K562 (cell line): ENCODE measurements around the gene ARHGAP26. TPM values are rescaled to one million over a fixed set of nuclear protein-coding genes. Genes with fewer than 3 reads are reported as not detected.

Source experiments
- KLF16 ChIP-seq: IDR thresholded peaks from 2 replicates; pipeline ENCODE4 v1.6.1; 2016; ENCODE audit warnings: antibody characterized with exemption
- SMAD3 ChIP-seq: fragments of 450-650 bp; formaldehyde crosslinking; conservative IDR thresholded peaks from 2 replicates; pipeline ENCODE4 v1.4.0; 2020; ENCODE audit warnings: mild to moderate bottlenecking
- ZNF165 ChIP-seq: fragments of 250-450 bp; sonication (Bioruptor Pico); IDR thresholded peaks from 2 replicates; pipeline ENCODE4 v1.4.0; 2020; ENCODE audit warnings: borderline replicate concordance
- ZNF197 ChIP-seq: fragments of 200-800 bp; sonication (Bioruptor generic); IDR thresholded peaks from 2 replicates; pipeline ENCODE4 v1.6.1; 2016; ENCODE audit warnings: low read depth, missing genetic modification characterization, missing compliant biosample characterization
- polyA plus RNA-seq, 8 experiments: library from polyadenylated mRNA; depleted of rRNA in 4 of 8; stranded (reverse) in 5 of 8; unstranded in 3 of 8; fragments of >200 nt; fragmentation: Nextera tagmentation in 2 of 8; fragmentation: Illumina TruSeq in 1 of 8; extraction: Ambion mirVana in 2 of 8; extraction: Trizol in 1 of 8; gene quantifications; 2 replicates each; pipeline versions ENCODE4 v1.2.1 to v1.2.3, GENCODE V29; 2011 to 2014; ENCODE audit warnings: inconsistent platforms in 1 of 8, missing spikeins in 1 of 8
- total RNA-seq, 7 experiments: library from RNA; depleted of rRNA in 6 of 7; stranded (reverse); fragments of >200 nt in 6 of 7; fragmentation: Illumina TruSeq in 2 of 7; extraction: Trizol in 2 of 7; gene quantifications; 2 replicates each; pipeline versions ENCODE4 v1.2.1 to v1.2.3, GENCODE V29; 2011 to 2021; ENCODE audit warnings: low replicate concordance in 1 of 7
- TF ChIP-seq, protein P1 (sequence below): fragments of 450-650 bp; IDR thresholded peaks from 2 replicates; pipeline ENCODE4 v1.6.1; 2016; ENCODE audit warnings: mild to moderate bottlenecking, moderate library complexity

The ARHGAP26 gene
- total and polyA plus RNA-seq, 9 of the 15 experiments (the other 6 are each of a cell fraction or from before 2014, with no cell fraction given), result 0.13 to 1.1 (median 0.55) TPM

DNA sequence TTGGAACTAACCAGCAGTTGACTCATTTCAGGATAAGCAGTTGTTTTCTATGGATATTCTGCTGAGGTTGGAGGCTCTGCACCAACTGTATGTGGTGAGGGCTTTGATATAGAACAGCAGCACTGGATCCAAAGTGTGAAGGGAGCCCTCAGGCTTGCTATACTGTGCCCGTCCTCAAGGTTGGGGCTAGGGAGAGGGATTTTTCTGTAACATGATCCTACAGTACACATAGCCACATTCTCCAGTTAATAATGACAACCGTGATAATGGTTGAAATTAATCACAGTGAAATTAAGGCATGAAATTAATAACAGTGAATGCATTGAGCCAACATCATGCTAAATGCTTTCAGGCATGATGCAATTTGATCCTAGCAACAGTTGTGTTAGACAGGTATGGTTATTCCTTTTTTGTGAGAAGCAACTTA, 36.7 kb downstream of the ARHGAP26 start (continued):
- TF ChIP-seq, protein P1, sequence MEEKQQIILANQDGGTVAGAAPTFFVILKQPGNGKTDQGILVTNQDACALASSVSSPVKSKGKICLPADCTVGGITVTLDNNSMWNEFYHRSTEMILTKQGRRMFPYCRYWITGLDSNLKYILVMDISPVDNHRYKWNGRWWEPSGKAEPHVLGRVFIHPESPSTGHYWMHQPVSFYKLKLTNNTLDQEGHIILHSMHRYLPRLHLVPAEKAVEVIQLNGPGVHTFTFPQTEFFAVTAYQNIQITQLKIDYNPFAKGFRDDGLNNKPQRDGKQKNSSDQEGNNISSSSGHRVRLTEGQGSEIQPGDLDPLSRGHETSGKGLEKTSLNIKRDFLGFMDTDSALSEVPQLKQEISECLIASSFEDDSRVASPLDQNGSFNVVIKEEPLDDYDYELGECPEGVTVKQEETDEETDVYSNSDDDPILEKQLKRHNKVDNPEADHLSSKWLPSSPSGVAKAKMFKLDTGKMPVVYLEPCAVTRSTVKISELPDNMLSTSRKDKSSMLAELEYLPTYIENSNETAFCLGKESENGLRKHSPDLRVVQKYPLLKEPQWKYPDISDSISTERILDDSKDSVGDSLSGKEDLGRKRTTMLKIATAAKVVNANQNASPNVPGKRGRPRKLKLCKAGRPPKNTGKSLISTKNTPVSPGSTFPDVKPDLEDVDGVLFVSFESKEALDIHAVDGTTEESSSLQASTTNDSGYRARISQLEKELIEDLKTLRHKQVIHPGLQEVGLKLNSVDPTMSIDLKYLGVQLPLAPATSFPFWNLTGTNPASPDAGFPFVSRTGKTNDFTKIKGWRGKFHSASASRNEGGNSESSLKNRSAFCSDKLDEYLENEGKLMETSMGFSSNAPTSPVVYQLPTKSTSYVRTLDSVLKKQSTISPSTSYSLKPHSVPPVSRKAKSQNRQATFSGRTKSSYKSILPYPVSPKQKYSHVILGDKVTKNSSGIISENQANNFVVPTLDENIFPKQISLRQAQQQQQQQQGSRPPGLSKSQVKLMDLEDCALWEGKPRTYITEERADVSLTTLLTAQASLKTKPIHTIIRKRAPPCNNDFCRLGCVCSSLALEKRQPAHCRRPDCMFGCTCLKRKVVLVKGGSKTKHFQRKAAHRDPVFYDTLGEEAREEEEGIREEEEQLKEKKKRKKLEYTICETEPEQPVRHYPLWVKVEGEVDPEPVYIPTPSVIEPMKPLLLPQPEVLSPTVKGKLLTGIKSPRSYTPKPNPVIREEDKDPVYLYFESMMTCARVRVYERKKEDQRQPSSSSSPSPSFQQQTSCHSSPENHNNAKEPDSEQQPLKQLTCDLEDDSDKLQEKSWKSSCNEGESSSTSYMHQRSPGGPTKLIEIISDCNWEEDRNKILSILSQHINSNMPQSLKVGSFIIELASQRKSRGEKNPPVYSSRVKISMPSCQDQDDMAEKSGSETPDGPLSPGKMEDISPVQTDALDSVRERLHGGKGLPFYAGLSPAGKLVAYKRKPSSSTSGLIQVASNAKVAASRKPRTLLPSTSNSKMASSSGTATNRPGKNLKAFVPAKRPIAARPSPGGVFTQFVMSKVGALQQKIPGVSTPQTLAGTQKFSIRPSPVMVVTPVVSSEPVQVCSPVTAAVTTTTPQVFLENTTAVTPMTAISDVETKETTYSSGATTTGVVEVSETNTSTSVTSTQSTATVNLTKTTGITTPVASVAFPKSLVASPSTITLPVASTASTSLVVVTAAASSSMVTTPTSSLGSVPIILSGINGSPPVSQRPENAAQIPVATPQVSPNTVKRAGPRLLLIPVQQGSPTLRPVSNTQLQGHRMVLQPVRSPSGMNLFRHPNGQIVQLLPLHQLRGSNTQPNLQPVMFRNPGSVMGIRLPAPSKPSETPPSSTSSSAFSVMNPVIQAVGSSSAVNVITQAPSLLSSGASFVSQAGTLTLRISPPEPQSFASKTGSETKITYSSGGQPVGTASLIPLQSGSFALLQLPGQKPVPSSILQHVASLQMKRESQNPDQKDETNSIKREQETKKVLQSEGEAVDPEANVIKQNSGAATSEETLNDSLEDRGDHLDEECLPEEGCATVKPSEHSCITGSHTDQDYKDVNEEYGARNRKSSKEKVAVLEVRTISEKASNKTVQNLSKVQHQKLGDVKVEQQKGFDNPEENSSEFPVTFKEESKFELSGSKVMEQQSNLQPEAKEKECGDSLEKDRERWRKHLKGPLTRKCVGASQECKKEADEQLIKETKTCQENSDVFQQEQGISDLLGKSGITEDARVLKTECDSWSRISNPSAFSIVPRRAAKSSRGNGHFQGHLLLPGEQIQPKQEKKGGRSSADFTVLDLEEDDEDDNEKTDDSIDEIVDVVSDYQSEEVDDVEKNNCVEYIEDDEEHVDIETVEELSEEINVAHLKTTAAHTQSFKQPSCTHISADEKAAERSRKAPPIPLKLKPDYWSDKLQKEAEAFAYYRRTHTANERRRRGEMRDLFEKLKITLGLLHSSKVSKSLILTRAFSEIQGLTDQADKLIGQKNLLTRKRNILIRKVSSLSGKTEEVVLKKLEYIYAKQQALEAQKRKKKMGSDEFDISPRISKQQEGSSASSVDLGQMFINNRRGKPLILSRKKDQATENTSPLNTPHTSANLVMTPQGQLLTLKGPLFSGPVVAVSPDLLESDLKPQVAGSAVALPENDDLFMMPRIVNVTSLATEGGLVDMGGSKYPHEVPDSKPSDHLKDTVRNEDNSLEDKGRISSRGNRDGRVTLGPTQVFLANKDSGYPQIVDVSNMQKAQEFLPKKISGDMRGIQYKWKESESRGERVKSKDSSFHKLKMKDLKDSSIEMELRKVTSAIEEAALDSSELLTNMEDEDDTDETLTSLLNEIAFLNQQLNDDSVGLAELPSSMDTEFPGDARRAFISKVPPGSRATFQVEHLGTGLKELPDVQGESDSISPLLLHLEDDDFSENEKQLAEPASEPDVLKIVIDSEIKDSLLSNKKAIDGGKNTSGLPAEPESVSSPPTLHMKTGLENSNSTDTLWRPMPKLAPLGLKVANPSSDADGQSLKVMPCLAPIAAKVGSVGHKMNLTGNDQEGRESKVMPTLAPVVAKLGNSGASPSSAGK, result no peak
- TF ChIP-seq KLF16 (no peak), ZNF165 (CRISPR knock-in tag) (no peak), SMAD3 (no peak), ZNF197 (no peak)
